ENCODE data around the gene FLRT3.

GRCh38 chr20:14304472-14304871, 32.9 kb downstream of the FLRT3 start:
- TF ChIP-seq CTCF (IDR thresholded peaks at IDR 0.05) (no peak), POLR2A (IDR thresholded peaks at IDR 0.05) (no peak)
